ES-I3 (cell line): ENCODE results near the gene MRPL4.
"Not testable (repeated sequence)": the region's sequence is repeated elsewhere in the genome, so short reads cannot be mapped to it uniquely, and the experiment has no call there.

Experiments
- H3K36me3 ChIP-seq: 2 replicates; pipeline ENCODE4 v1.6.1; 2013; ENCODE audit warnings: mild to moderate bottlenecking, low read length, control low read depth, moderate library complexity; ENCODE audit not compliant: insufficient read depth
- H3K4me1 ChIP-seq: 2 replicates; pipeline ENCODE4 v1.6.1; 2013; ENCODE audit warnings: mild to moderate bottlenecking, control low read depth, low read length; ENCODE audit not compliant: insufficient read depth
- H3K9ac ChIP-seq: 2 replicates; pipeline ENCODE4 v1.6.1; 2013; ENCODE audit warnings: low read depth, mild to moderate bottlenecking, low read length, moderate library complexity
- H3K9me3 ChIP-seq: 2 replicates; pipeline ENCODE4 v1.6.1; 2013; ENCODE audit warnings: mild to moderate bottlenecking, low read length, moderate library complexity; ENCODE audit not compliant: control insufficient read depth, insufficient read depth

MRPL4 gene

GRCh38 chr19:10235409-10235808 lies 16.6 kb upstream of the MRPL4 start:
- H3K9ac ChIP-seq, H3K36me3 ChIP-seq, H3K9me3 ChIP-seq, H3K4me1 ChIP-seq: not testable (repeated sequence)

- Histone ChIP-seq H3K9ac (no peak overlapping the region), H3K4me1 (peaks cover 7% of the 10 kb centered on the region; the same call in 1 of the 2 replicates), H3K9me3 (no peaks in the 10 kb centered on the region), H3K36me3 (no peaks in the 10 kb centered on the region)
Observed at GRCh38 chr19:10237702-10238101, 14.3 kb upstream of the MRPL4 start.

DNA sequence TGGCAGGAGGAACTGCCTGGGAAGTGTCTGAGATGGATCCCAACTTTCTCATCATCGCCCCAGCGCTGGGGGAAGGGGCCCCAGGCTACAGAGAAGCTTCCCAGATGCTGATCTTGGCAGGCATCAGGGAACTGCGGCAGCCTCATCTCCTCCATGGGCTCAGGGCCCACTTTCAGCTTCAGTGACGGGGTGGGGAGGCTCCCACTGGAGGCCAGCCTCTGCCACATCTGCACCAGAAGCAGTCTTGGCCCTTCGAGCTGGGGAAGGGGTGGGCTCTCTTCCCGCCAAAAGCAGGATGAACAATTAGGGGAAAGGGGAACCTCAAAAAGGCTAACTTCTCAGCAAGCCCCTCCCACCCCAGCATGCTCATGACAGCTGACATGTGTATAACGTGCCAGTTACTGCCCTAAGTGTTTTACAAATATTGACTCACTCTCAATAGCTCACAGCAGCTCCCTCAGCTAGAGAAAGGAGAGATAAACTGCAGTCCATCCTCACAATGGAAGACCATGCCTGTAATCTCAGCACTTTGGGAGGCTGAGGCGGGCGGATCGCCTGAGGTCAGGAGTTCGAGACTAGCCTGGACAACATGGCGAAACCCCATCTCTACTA lies 13.7 kb upstream of the MRPL4 start:
- H3K9me3 ChIP-seq: no peaks in the 10 kb centered on the region
- peaks cover 7% of the 10 kb centered on the region; the same call in 1 of the 2 replicates for H3K4me1 ChIP-seq
- no peak overlapping the region for H3K9ac ChIP-seq
- no peaks in the 10 kb centered on the region for H3K36me3 ChIP-seq

DNA sequence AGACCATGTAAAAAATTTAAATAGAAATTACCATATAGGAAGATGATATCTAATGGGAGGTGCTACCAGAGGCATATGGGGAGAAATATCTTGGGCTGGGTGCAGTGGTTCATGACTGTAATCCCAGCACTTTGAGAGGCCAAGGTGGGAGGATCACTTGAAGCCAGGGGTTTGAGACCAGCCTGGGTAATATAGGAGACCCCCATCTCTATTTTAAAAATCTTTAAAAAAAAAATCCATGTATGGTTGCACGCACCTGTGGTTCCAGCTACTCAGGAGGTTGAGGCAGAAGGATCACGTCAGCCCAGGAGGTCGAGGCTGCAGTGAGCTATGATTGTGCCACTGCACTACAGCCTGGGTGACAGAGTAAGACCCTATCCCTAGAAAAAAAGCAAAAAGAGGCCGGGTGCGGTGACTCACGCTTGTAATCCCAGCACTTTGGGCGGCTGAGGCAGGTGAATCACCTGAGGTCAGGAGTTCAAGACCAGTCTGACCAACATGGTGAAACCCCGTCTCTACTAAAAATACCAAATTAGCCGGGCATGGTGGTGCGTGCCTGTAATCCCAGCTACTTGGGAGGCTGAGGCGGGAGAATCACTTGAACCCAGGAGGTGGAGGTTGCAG lies 10.1 kb upstream of the MRPL4 start:
- H3K9me3 ChIP-seq, H3K4me1 ChIP-seq, H3K9ac ChIP-seq, H3K36me3 ChIP-seq: not testable (repeated sequence)

- Histone ChIP-seq H3K4me1 (no peaks in the 10 kb centered on the region), H3K9ac (no peak overlapping the region)
Observed at GRCh38 chr19:10243606-10244005, 8.4 kb upstream of the MRPL4 start.

DNA sequence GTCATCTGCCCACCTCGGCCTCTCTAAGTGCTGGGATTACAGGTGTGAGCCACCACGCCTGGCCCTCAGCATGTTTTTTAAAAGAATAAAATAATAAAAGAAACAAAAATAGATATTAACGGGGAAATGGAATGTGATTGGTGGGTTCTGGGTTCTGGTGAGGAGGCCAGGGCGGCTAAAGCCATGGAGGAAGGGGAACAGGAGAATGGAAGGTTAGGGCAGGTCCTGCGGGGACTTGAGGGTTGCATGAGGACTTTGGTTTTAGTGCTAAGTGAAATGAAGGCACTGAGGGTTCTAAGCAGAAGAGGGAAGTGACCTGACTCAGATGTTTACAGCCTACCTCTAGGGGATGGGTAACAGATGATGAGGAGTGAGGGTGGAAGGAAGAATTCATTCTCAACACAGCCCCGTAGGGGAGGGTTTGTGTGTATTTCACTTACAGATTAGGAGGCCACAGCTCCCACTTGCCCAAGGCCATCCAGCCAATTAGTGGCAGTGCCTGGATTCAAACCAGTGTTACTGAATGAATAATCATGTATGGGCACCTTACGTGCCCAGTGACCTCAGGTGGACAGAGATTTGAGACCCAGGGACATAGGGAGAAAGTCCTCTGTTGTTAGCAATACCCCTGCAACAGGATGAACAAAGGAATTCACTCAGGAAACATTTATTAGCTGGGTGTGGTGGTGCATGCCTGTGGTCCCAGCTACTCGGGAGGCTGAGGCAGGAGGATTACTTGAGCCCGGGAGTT lies 6.7 kb upstream of the MRPL4 start:
- Histone ChIP-seq H3K36me3 (no peaks in the 10 kb centered on the region), H3K9ac (no peak overlapping the region), H3K9me3 (no peaks in the 10 kb centered on the region), H3K4me1 (no peaks in the 10 kb centered on the region)

More at GRCh38 chr19:10243606-10244005, 8.4 kb upstream of the MRPL4 start:
- no peaks in the 10 kb centered on the region for H3K36me3 ChIP-seq
- H3K9me3 ChIP-seq: no peaks in the 10 kb centered on the region

- no peaks in the 10 kb centered on the region for H3K36me3 ChIP-seq
- no peaks in the 10 kb centered on the region for H3K4me1 ChIP-seq
- H3K9me3 ChIP-seq: no peaks in the 10 kb centered on the region
- H3K9ac ChIP-seq: no peak overlapping the region
Observed at GRCh38 chr19:10246511-10246910, 5.5 kb upstream of the MRPL4 start.

DNA sequence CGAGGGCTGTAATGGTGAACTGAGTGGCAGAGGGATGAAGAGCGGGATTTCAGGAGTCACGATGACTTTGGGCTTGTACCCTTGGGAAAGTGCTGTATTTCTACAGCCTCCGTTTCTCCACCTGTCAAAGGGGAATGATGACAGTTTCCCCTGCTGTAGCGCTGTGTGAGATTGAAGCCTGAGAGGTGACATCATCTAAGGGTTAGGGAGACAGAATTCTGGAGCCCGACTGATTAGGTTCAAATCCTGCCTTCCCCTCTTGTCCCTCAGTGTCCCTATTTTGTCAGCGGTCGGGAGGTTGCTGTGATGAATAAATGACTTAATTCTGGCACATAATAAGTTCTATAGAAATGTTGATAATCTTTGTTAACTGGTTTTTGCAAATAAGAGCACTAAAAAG lies 693 bp downstream of the MRPL4 start:
- Histone ChIP-seq H3K9ac (peak overlapping the region; percentile 86), H3K36me3 (peaks cover 8% of the 10 kb centered on the region), H3K9me3 (no peaks in the 10 kb centered on the region), H3K4me1 (no peaks in the 10 kb centered on the region)

GRCh38 chr19:10254244-10254643 lies 2.2 kb downstream of the MRPL4 start:
- H3K9ac ChIP-seq: no peak overlapping the region
- H3K9me3 ChIP-seq: no peaks in the 10 kb centered on the region
- H3K4me1 ChIP-seq: no peaks in the 10 kb centered on the region
- H3K36me3 ChIP-seq: peaks cover 9% of the 10 kb centered on the region

DNA sequence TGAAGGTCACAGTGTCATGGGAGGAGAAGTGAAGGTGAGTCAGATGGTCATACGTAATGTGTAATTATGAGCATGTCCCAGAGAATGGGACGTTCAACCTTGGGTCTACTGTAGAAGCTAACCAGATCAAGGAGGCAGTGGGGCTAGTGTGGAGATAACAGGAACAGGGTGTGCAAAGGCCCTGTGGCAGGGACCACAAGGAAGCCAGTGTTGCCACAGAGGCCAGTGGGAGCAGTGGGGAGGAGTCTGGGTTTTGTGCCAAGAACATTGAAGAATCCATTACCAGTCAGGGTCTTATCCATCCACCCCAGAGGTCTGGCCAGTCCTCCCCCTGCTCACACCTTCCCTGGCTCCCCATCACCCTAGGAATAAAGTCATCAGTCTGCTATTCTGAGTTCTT lies 3.3 kb downstream of the MRPL4 start:
- Histone ChIP-seq H3K36me3 (peaks cover 9% of the 10 kb centered on the region), H3K9me3 (no peaks in the 10 kb centered on the region), H3K4me1 (no peaks in the 10 kb centered on the region), H3K9ac (no peak overlapping the region)

- peaks cover 9% of the 10 kb centered on the region for H3K36me3 ChIP-seq
- H3K4me1 ChIP-seq: no peaks in the 10 kb centered on the region
- no peak overlapping the region for H3K9ac ChIP-seq
- H3K9me3 ChIP-seq: no peaks in the 10 kb centered on the region
Observed at GRCh38 chr19:10256551-10256950, 4.5 kb downstream of the MRPL4 start.

DNA sequence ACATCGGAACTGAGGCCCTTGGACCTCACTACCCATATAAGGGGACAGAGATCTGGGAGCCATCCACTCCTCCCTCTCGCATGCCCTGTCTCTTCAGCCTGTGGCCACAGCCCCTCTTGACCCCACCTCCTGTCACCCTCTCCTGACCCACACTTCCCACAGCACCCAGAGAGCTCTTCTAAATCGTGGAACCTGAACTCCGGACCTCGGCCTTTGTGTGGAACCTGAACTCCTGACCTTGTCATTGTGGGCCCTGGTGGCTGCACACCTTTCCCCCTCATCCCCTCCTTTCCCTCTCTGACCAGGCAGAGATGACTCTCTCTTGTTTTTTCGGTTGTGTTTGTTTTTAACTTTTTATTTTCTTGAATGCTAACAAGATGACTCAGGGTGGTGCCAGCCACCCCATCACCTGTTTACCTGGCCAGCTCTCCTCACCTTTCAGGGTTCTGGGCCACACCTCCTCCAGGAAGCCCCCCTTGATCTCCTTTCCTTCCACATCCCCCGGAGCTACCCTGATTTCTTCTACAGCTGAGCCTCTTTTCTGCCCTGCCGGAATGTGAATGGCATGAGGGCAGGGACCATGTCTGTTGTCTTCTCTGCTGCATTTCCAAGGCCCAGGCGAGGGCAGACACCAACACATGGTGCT lies 5.1 kb downstream of the MRPL4 start:
- H3K9me3 ChIP-seq: no peaks in the 10 kb centered on the region
- no peaks in the 10 kb centered on the region for H3K4me1 ChIP-seq
- peaks cover 9% of the 10 kb centered on the region for H3K36me3 ChIP-seq
- no peak overlapping the region for H3K9ac ChIP-seq

GRCh38 chr19:10258080-10258710 lies 6.2 kb downstream of the MRPL4 start:
- no peaks in the 10 kb centered on the region for H3K9me3 ChIP-seq
- H3K9ac ChIP-seq: no peak overlapping the region
- H3K36me3 ChIP-seq: peaks cover 9% of the 10 kb centered on the region
- H3K4me1 ChIP-seq: no peaks in the 10 kb centered on the region

DNA sequence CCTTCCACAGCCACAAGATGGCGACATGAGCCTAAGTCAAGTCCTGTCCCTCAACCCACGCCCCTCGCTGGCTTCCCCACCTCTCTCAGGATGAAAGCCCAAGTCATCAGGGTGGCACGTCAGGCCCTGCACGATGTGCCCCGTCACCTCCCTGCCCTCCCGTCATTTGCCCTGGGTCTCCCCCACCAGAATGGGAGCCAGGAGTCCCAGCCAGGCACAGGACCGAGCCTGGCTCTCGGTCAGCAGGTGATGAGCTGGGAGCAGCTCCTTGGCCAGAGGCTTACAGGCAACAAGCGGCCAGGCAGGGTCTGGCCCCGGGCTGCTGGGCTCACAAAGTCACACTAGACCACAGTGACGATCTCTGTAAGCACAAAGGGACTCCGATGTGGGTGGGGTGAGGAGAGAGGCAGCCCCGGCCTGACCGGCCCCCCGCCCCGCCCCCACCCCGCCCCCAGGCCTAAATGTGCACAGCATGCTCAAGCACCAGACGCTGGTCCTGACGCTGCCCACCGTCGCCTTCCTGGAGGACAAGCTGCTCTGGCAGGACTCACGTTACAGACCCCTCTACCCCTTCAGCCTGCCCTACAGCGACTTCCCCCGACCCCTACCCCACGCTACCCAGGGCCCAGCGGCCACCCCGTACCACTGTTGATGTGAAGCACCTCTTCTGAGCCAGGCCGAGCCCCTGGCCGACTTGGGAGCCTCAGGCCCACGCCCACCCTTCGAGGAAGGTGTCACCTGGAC lies 7.3 kb downstream of the MRPL4 start:
- H3K4me1 ChIP-seq: no peaks in the 10 kb centered on the region
- peaks cover 5% of the 10 kb centered on the region for H3K36me3 ChIP-seq
- no peak overlapping the region for H3K9ac ChIP-seq
- no peaks in the 10 kb centered on the region for H3K9me3 ChIP-seq
